MCF 10A (cell line): ENCODE measurements around the gene CCDC12. TPM values are rescaled to one million over a fixed set of nuclear protein-coding genes. Genes with fewer than 3 reads are reported as not detected.

ENCODE experiments used
- BruUV-seq: library from RNA; stranded (reverse); fragments of 400-500 nt; replicated peaks from 2 replicates; lab custom pipeline; 2021; lab: Mats Ljungman, UMichigan
- CTCF ChIA-PET: fragments of 300-600 bp; sonication (Branson Sonifier 250); formaldehyde crosslinking; extraction: SDS; loops from one replicate; lab custom pipeline; 2021; ENCODE audit warnings: antibody characterized with exemption, inconsistent platforms; lab: Yijun Ruan, JAX
- POLR2A ChIA-PET: fragments of 300-600, 350-650 bp; sonication (Branson Sonifier 250); formaldehyde crosslinking; extraction: SDS; loops from one replicate; lab custom pipeline; 2020; ENCODE audit warnings: antibody characterized with exemption, inconsistent platforms; lab: Yijun Ruan, JAX
- DNase-seq: peaks from one replicate; pipeline ENCODE4 v3.0.0-alpha.2; 2018; ENCODE audit not compliant: unreplicated experiment
- H3K27ac Mint-ChIP-seq: one replicate; pipeline ENCODE4 v1.8.0; 2022; ENCODE audit warnings: mild to moderate bottlenecking, low read depth, mixed read lengths; ENCODE audit not compliant: unreplicated experiment
- H3K27me3 Mint-ChIP-seq: one replicate; pipeline ENCODE4 v1.8.0; 2022; ENCODE audit warnings: mixed read lengths; ENCODE audit not compliant: insufficient read depth, unreplicated experiment
- H3K36me3 Mint-ChIP-seq: one replicate; pipeline ENCODE4 v1.8.0; 2022; ENCODE audit warnings: mild to moderate bottlenecking, moderate library complexity, mixed read lengths; ENCODE audit not compliant: insufficient read depth, unreplicated experiment
- H3K4me1 Mint-ChIP-seq: one replicate; pipeline ENCODE4 v1.8.0; 2022; ENCODE audit warnings: mixed read lengths; ENCODE audit not compliant: insufficient read depth, unreplicated experiment
- H3K4me3 Mint-ChIP-seq: one replicate; pipeline ENCODE4 v1.8.0; 2022; ENCODE audit warnings: mild to moderate bottlenecking, moderate library complexity, mixed read lengths; ENCODE audit not compliant: unreplicated experiment
- H3K9me3 Mint-ChIP-seq: one replicate; pipeline ENCODE4 v1.8.0; 2022; ENCODE audit warnings: mixed read lengths; ENCODE audit not compliant: unreplicated experiment
- intact Hi-C: fragments of 100-400 bp; cut with micrococcal nuclease; formaldehyde crosslinking; loops from 2 replicates; pipeline ENCODE4 v1.14.1; 2022
- total RNA-seq: library from RNA; stranded (reverse); gene quantifications from 2 replicates; pipeline ENCODE4 v1.2.3, GENCODE V29; 2022
- TF ChIP-seq, protein P1 (sequence below): fragments of 200-600 bp; IDR thresholded peaks from one replicate; pipeline ENCODE4 v1.8.0; 2022; ENCODE audit warnings: antibody characterized with exemption, mild to moderate bottlenecking; ENCODE audit not compliant: unreplicated experiment

CCDC12 gene
- total RNA-seq, 1 experiment from 2014 or later: 45.9 TPM

GRCh38 chr3:46892285-46893145, 84.0 kb downstream of the CCDC12 start:
- Mint-ChIP-seq H3K27ac (no peak overlapping the region), H3K4me3 (peak overlapping the region; percentile 40), H3K27me3 (peaks cover 15% of the 10 kb centered on the region), H3K9me3 (no peaks in the 10 kb centered on the region), H3K36me3 (peaks cover 6% of the 10 kb centered on the region), H3K4me1 (no peaks in the 10 kb centered on the region)
- ChIA-PET CTCF (interaction anchor here (0.6 to 1.3 kb wide), 7 partner anchors 9 to 281 kb away, joined by 3 to 4 read pairs (median 3); no protein-coding TSS in a partner anchor), POLR2A (interaction anchor here (1.1 kb wide), 1 partner anchor 375 kb away, joined by 3 read pairs; no protein-coding TSS in a partner anchor)
- BruUV-seq: no TSS peak
- DNase-seq: peak; percentile 31
- TF ChIP-seq, protein P1, sequence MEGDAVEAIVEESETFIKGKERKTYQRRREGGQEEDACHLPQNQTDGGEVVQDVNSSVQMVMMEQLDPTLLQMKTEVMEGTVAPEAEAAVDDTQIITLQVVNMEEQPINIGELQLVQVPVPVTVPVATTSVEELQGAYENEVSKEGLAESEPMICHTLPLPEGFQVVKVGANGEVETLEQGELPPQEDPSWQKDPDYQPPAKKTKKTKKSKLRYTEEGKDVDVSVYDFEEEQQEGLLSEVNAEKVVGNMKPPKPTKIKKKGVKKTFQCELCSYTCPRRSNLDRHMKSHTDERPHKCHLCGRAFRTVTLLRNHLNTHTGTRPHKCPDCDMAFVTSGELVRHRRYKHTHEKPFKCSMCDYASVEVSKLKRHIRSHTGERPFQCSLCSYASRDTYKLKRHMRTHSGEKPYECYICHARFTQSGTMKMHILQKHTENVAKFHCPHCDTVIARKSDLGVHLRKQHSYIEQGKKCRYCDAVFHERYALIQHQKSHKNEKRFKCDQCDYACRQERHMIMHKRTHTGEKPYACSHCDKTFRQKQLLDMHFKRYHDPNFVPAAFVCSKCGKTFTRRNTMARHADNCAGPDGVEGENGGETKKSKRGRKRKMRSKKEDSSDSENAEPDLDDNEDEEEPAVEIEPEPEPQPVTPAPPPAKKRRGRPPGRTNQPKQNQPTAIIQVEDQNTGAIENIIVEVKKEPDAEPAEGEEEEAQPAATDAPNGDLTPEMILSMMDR: no peak
- intact Hi-C loops: no loop called here

GRCh38 chr3:46891132-46891531, 85.4 kb downstream of the CCDC12 start:
- POLR2A ChIA-PET: interaction anchor here (0.5 to 0.6 kb wide), 2 partner anchors 337 to 491 kb away, joined by 3 read pairs; no protein-coding TSS in a partner anchor
- Mint-ChIP-seq H3K9me3 (no peaks in the 10 kb centered on the region), H3K4me1 (no peaks in the 10 kb centered on the region), H3K27ac (no peak overlapping the region), H3K4me3 (no peak overlapping the region), H3K36me3 (peaks cover 6% of the 10 kb centered on the region), H3K27me3 (peaks cover 15% of the 10 kb centered on the region)
- no peak for DNase-seq
- BruUV-seq: no TSS peak
- intact Hi-C loops: no loop called here
- CTCF ChIA-PET: interaction anchor here (1.0 to 1.4 kb wide), 3 partner anchors 25 to 402 kb away, joined by 3 to 5 read pairs (median 3); no protein-coding TSS in a partner anchor
- TF ChIP-seq, protein P1: no peak

- Mint-ChIP-seq H3K27me3 (peaks cover 17% of the 10 kb centered on the region), H3K4me1 (no peaks in the 10 kb centered on the region), H3K27ac (no peak overlapping the region), H3K36me3 (peaks cover 6% of the 10 kb centered on the region), H3K9me3 (no peaks in the 10 kb centered on the region), H3K4me3 (no peak overlapping the region)
- CTCF ChIA-PET: interaction anchor here (0.6 to 1.4 kb wide), 2 partner anchors 20 to 23 kb away, joined by 3 to 6 read pairs; no protein-coding TSS in a partner anchor
- POLR2A ChIA-PET: no interaction called here
- DNase-seq: no peak
- intact Hi-C loops: no loop called here
- BruUV-seq: no TSS peak
- TF ChIP-seq, protein P1: no peak
Measured at GRCh38 chr3:46890132-46890531, 86.4 kb downstream of the CCDC12 start.
